Loucy (cell line): ENCODE measurements around the gene WDR6.

Experiments used
- H2AFZ ChIP-seq: fragments of 200-600 bp; sonication (generic); 2 replicates; pipeline ENCODE4 v1.6.0; 2016; ENCODE audit warnings: antibody characterized with exemption, mild to moderate bottlenecking, low read length, moderate library complexity
- H3F3A ChIP-seq: fragments of 200-600 bp; 2 replicates; pipeline ENCODE4 v1.6.0; 2016; ENCODE audit warnings: antibody characterized with exemption, low read depth, mild to moderate bottlenecking
- H3K27me3 ChIP-seq: fragments of 200-600 bp; sonication (generic); 2 replicates; pipeline ENCODE4 v1.6.1; 2014; ENCODE audit warnings: low read length, mild to moderate bottlenecking; ENCODE audit not compliant: insufficient read depth, poor library complexity, severe bottlenecking
- H3K36me3 ChIP-seq: fragments of 200-600 bp; sonication (generic); 2 replicates; pipeline ENCODE4 v1.6.1; 2016; ENCODE audit warnings: low read length; ENCODE audit not compliant: insufficient read depth
- H3K4me1 ChIP-seq: fragments of 200-600 bp; sonication (generic); 2 replicates; pipeline ENCODE4 v1.5.1; 2014; ENCODE audit warnings: low read length, mild to moderate bottlenecking; ENCODE audit not compliant: insufficient read depth, poor library complexity, severe bottlenecking
- H3K4me2 ChIP-seq: fragments of 200-600 bp; sonication (generic); 2 replicates; pipeline ENCODE4 v1.6.0; 2014; ENCODE audit warnings: antibody characterized with exemption, low read length, low read depth, mild to moderate bottlenecking; ENCODE audit not compliant: poor library complexity, severe bottlenecking
- H3K4me3 ChIP-seq: fragments of 200-600 bp; sonication (generic); 2 replicates; pipeline ENCODE4 v1.5.1; 2014; ENCODE audit warnings: low read length, mild to moderate bottlenecking, mixed read lengths; ENCODE audit not compliant: poor library complexity, severe bottlenecking
- H3K79me2 ChIP-seq: fragments of 200-600 bp; sonication (generic); 2 replicates; pipeline ENCODE4 v1.6.1; 2014; ENCODE audit warnings: low read length; ENCODE audit not compliant: insufficient read depth
- H3K9ac ChIP-seq: fragments of 200-600 bp; sonication (generic); 2 replicates; pipeline ENCODE4 v1.6.0; 2014; ENCODE audit warnings: mild to moderate bottlenecking, low read depth, low read length, moderate library complexity; ENCODE audit not compliant: poor library complexity, severe bottlenecking
- H3K9me2 ChIP-seq: fragments of 200-600 bp; sonication (generic); replicated peaks from 2 replicates; pipeline ENCODE4 v1.6.1; 2016; ENCODE audit warnings: low read depth, low read length, mixed read lengths
- H3K9me3 ChIP-seq: fragments of 200-600 bp; sonication (generic); 2 replicates; pipeline ENCODE4 v1.6.1; 2014; ENCODE audit warnings: mild to moderate bottlenecking, antibody characterized with exemption, low read length, low read depth; ENCODE audit not compliant: insufficient read depth
- H4K20me1 ChIP-seq: fragments of 200-600 bp; sonication (generic); 2 replicates; pipeline ENCODE4 v1.6.0; 2014; ENCODE audit warnings: antibody characterized with exemption, low read length, mild to moderate bottlenecking; ENCODE audit not compliant: insufficient read depth, poor library complexity, severe bottlenecking
- EZH2phosphoT487 ChIP-seq: fragments of 200-600 bp; IDR thresholded peaks from 2 replicates; pipeline ENCODE4 v1.6.1; 2018; ENCODE audit warnings: antibody characterized with exemption, mild to moderate bottlenecking, moderate library complexity, borderline replicate concordance
- TF ChIP-seq, protein P1 (sequence below): fragments of 200-600 bp; sonication (generic); conservative IDR thresholded peaks from 2 replicates; pipeline ENCODE4 v1.5.1; 2014; ENCODE audit warnings: mild to moderate bottlenecking, antibody characterized with exemption, low read length

WDR6 gene

GRCh38 chr3:48999085-48999858, 7.9 kb upstream of the WDR6 start:
- Histone ChIP-seq H3K27me3 (no peaks in the 10 kb centered on the region), H3K36me3 (no peaks in the 10 kb centered on the region), H3K4me1 (no peaks in the 10 kb centered on the region), H2AFZ (no peak overlapping the region), H3F3A (no peaks in the 10 kb centered on the region), H3K4me3 (no peak overlapping the region), H4K20me1 (no peaks in the 10 kb centered on the region), H3K9me3 (no peaks in the 10 kb centered on the region), H3K9ac (no peak overlapping the region), H3K79me2 (no peaks in the 10 kb centered on the region), H3K4me2 (no peak overlapping the region), H3K9me2 (no peaks in the 10 kb centered on the region)
- TF ChIP-seq, protein P1, sequence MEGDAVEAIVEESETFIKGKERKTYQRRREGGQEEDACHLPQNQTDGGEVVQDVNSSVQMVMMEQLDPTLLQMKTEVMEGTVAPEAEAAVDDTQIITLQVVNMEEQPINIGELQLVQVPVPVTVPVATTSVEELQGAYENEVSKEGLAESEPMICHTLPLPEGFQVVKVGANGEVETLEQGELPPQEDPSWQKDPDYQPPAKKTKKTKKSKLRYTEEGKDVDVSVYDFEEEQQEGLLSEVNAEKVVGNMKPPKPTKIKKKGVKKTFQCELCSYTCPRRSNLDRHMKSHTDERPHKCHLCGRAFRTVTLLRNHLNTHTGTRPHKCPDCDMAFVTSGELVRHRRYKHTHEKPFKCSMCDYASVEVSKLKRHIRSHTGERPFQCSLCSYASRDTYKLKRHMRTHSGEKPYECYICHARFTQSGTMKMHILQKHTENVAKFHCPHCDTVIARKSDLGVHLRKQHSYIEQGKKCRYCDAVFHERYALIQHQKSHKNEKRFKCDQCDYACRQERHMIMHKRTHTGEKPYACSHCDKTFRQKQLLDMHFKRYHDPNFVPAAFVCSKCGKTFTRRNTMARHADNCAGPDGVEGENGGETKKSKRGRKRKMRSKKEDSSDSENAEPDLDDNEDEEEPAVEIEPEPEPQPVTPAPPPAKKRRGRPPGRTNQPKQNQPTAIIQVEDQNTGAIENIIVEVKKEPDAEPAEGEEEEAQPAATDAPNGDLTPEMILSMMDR: no peak
- no peak for TF ChIP-seq EZH2phosphoT487

DNA sequence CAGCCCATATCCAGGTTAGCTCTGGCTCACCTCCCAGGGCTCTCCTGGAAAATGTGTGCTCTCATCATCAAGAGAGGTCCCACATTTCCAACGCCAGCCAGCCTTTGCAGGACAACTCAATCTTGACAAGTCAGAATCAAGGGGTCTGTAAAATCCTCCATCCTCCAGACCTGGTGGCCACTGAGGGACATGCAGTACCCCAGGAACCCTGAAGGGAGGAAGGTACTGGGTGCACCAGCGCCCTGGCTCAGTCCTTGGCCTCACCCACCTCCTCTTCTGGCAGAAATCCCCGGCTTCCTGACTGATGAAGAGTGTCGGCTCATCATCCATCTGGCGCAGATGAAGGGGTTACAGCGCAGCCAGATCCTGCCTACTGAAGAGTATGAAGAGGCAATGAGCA, 6.0 kb upstream of the WDR6 start:
- Histone ChIP-seq H3K9me3 (no peaks in the 10 kb centered on the region), H3K9ac (no peak overlapping the region), H3K4me2 (no peak overlapping the region), H3F3A (no peaks in the 10 kb centered on the region), H3K4me1 (peaks cover under 1% of the 10 kb centered on the region), H3K79me2 (0 out of 2 replicates have a peak, but pooled peaks cover under 1% of the 10 kb centered on the region), H2AFZ (no peak overlapping the region), H3K36me3 (no peaks in the 10 kb centered on the region), H3K9me2 (no peaks in the 10 kb centered on the region), H4K20me1 (no peaks in the 10 kb centered on the region), H3K4me3 (no peak overlapping the region), H3K27me3 (no peaks in the 10 kb centered on the region)
- no peak for TF ChIP-seq EZH2phosphoT487
- TF ChIP-seq, protein P1: no peak

DNA sequence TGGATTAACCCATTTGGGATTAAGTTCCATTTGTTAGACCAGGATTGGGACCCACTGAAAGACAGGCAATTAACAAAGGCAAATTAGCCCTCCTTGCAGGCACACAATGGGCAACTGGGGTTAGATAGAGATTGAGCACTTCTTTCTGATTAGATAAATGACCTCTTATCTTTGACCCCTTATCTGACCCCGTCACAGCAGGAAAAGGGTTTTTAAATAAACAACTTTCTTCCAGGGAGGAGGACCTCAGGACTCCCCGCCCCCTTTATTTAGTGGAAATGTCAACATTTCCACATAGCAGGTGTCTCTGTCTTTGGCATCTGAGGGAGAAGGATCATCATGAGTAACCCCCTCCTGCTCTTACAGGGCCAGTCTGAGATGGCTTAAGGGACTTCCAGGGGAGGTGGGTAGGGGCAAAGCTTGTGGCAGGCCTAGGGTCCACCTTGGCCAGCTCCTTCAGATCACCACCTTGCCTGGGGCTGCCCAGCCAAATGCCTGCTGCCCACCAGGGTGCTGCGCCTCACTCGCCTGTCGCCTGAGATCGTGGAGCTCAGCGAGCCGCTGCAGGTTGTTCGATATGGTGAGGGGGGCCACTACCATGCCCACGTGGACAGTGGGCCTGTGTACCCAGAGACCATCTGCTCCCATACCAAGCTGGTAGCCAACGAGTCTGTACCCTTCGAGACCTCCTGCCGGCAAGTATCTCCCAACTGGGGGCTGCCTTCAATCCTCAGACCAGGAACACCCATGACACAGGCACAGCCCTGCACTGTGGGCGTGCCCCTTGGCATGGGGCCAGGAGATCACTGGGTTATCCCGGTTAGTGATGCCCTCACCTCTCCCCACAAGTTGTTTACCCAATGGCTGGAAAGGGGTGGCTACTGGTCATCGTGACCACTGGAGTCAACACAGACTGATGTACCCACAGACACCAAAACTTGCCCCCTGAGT, 2.6 kb upstream of the WDR6 start:
- no peaks in the 10 kb centered on the region for H3K27me3 ChIP-seq
- no peaks in the 10 kb centered on the region for H3K9me2 ChIP-seq
- no peak overlapping the region for H2AFZ ChIP-seq
- TF ChIP-seq, protein P1: no peak
- H3K4me2 ChIP-seq: no peak overlapping the region
- no peaks in the 10 kb centered on the region for H3K9me3 ChIP-seq
- no peak overlapping the region for H3K9ac ChIP-seq
- H3K36me3 ChIP-seq: no peaks in the 10 kb centered on the region
- no peak overlapping the region for H3K4me3 ChIP-seq
- H3K79me2 ChIP-seq: peaks cover 31% of the 10 kb centered on the region
- H3K4me1 ChIP-seq: peaks cover 14% of the 10 kb centered on the region
- peaks cover 14% of the 10 kb centered on the region for H4K20me1 ChIP-seq
- H3F3A ChIP-seq: no peaks in the 10 kb centered on the region
